NCI-H1930 (cell line): ENCODE results near the gene MLC1.
"Not testable (repeated sequence)": the region's sequence is repeated elsewhere in the genome, so short reads cannot be mapped to it uniquely, and the experiment has no call there.

ENCODE experiments used
- DNase-seq, 2 experiments: peaks; one replicate each; lab custom pipeline; 2025; lab: John Stamatoyannopoulos, UW

The MLC1 gene

GRCh38 chr22:50102946-50103345 is 17.7 kb upstream of the MLC1 start:
- DNase-seq, result no peak

- no peak for DNase-seq
Observed at GRCh38 chr22:50101870-50102565, 16.8 kb upstream of the MLC1 start.

DNA sequence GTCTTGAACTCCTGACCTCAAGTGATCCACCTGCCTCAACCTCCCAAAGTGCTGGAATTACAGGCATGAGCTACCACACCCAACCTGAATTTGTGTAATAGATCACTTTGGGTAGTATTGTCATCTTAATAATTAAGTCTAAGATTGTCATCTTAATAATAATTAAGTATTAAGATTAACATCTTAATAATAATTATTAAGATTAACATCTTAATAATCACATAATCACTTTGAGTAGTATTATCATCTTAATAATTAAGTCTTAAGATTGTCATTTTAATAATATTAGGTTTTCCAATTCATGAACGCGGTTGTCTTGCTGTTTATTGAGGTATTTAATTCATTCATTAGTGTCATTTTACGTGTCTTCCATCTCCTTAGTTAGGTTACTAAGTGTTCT is 12.8 kb upstream of the MLC1 start:
- DNase-seq, result no peak

DNA sequence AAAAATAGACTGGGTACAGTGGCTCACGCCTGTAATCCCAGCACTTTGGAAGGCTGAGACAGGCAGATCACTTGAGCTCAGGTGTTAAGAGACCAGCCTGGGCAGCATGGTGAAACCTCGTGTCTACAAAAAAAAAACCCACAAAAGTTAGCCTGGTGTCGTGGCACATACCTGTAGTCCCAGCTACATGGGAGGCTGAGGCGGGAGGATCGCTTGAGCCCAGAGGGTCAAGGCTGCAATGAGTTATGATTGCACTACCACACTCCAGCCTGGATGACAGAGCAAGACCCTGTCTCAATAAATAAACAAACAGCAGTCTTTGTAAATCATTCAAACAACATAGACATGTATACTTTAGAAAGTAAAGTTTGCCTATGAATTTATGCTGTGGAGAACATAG is 7.1 kb upstream of the MLC1 start:
- no peak for DNase-seq

- DNase-seq, result no peak
Observed at GRCh38 chr22:50091092-50091768, 6.0 kb upstream of the MLC1 start.

- DNase-seq, result no peak
Observed at GRCh38 chr22:50090412-50090714, 5.1 kb upstream of the MLC1 start.

- no peak for DNase-seq
Observed at GRCh38 chr22:50089682-50090411, 4.6 kb upstream of the MLC1 start, which contains the start of gene MOV10L1. Gene MOV10L1 (plus strand): TSS chr22:50090006. CDS start chr22:50090089, 83 bp downstream.

- no peak for DNase-seq
Observed at GRCh38 chr22:50089231-50089630, 4.0 kb upstream of the MLC1 start.

- no peak for DNase-seq
Observed at GRCh38 chr22:50088096-50088495, 2.9 kb upstream of the MLC1 start.

GRCh38 chr22:50087646-50088045 is 2.4 kb upstream of the MLC1 start:
- DNase-seq, result no peak

GRCh38 chr22:50086975-50087374 is 1.7 kb upstream of the MLC1 start:
- DNase-seq, result not testable (repeated sequence)

- no peak for DNase-seq
Observed at GRCh38 chr22:50086526-50086925, 1.3 kb upstream of the MLC1 start.

- no peak for DNase-seq
Observed at GRCh38 chr22:50084614-50085021, 608 bp downstream of the MLC1 start.

DNA sequence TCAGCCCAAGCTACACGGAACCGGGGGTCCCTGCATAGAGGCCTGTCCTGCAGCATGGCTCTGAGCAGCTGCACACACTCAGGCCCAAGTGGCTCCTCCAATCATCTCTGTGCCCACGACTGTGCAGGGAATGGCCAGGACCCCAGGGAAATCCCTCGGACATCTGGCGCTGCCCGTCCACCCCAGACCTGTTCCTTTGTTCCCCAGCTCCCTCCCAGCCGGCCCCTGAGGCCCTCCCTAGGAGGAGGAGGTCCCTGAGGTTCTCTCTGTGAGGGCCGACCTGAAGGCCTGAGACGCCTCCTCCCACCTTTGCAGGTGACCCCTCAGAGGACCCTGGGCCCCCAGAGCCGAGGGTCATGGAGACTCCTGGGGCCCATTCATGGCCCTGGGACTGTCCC is 1.1 kb downstream of the MLC1 start:
- DNase-seq, result no peak

DNA sequence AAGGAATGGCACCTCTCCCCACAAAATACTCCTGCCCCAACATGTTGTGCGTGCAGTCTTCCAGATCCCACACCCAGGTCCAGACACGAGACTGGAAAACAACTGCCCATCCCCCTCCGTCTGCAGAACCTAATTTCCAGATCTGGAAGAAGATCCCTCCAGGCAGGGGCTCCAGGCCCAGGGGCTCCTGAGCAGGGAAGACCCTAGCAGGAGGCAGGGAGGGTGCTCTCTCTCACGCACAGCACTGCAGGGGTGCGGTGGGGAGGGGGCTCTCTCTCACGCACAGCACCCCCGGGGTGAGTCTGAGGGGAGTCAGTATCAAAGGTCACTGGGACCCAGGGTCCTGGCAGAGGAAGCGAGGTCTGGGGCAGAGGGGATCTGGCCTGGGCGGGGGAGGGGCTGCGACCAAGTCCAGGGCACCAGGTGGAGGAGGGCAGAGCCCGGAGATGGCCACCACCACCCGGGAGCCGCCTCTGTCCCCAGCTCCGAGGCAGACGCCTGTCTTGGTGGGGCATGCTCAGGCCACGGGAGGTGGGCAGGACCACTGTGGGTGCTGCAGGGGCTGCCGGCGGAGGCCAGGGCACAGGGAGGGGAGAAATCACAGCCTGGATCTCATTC is 1.7 kb downstream of the MLC1 start:
- no peak for DNase-seq

DNA sequence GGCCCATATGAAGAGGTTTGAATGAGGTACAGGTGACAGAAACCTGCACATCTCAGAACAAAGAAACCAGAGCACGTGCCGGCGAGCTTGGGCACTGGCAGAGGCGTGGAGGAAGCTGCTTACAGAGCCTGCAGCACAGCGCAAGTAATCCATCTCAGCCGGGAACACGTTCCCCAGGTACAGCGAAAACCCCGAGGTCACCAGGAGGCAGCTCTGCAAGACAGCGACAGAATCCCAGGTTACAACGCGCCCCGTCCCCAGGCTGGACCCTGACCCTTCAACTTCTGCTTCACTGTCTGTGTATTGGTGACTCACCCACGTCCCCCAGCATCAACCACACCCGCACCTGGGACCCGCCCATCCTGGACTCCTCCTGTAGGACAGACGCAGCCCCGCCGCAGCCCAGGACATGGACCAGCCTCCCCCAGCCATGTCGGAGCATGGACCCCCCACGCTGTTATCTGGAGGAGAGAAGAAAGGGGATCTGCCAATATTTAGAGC is 2.2 kb downstream of the MLC1 start:
- no peak for DNase-seq

DNA sequence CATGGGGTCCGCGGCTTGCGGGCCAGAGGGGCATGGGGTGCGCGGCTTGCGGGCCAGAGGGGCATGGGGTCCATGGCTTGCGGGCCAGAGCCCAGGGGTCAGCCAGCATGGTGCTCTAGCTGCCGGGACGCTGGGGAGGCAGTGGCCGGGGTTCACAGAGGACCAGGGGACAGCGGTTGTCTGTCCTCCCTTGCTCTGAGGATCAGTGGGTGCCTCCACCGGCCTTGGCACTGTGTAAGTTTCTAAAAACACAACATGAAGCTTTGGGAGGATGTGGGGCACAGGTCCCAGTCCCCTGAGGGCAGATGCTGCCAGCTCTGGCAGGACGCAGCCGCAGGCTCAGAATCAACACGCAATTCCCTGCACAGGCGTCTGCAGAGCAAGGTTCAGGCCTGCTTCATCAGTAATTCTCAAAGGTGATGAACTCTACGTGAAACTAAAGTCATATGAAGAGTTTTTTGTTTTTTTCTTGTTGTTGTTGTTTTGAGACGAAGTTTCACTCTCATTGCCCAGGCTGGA is 3.0 kb downstream of the MLC1 start:
- no peak for DNase-seq

DNA sequence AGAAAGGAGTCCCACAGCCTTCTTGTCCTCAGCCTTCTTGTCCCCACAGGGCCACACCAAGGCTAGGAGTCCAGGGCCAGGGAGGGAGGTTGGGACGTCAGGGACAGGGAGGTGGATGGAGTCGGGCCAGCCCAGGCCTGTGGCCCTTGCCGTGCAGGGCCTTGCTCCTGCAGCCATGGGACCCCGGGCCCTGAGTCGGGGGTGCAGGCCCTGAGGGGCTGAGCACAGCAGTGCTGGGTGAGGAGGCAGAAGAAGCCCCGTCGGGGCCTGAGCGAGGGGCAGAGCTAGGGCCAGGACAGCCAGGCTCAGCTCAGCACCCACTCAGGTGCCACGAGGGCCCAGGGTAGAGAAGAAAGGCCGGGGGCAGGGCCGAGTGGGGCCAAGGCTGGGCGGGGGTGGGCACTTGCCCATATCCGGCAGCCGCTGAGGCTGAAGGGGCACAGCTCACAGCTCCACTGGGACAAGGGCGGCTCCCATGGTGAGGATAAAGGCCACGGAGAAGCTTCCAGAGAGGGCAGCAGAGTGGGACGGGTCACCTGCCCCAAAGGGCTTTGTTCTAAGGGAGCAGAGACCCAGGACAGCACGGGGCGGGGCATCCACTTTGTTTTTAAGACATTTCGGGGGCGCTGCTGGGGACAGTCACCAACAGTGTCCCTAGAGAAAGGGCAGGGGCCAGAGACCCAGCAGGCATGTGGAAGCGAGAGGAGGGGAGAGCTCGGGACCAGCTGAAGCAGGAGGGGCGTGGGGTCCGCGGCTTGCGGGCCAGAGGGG is 3.6 kb downstream of the MLC1 start:
- no peak for DNase-seq

- no peak for DNase-seq
Observed at GRCh38 chr22:50080077-50080465, 5.2 kb downstream of the MLC1 start.

DNA sequence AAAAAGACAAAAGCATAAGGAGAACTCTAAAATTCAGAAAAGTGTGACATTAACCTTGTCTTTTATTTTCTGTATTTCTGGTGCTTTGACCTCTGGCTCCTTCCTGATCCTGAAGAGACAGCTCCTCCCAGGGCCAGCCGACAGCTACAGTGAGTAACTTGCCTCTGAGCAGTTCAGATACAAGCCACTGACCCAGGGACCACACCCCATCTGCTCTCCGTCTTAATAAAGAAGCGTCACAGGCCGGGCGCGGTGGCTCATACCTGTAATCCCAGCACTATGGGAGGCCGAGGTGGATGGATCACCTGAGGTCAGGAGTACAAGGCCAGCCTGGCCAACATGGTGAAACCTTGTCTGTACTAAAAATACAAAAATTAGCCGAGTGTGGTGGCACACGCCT is 6.5 kb downstream of the MLC1 start:
- no peak for DNase-seq

DNA sequence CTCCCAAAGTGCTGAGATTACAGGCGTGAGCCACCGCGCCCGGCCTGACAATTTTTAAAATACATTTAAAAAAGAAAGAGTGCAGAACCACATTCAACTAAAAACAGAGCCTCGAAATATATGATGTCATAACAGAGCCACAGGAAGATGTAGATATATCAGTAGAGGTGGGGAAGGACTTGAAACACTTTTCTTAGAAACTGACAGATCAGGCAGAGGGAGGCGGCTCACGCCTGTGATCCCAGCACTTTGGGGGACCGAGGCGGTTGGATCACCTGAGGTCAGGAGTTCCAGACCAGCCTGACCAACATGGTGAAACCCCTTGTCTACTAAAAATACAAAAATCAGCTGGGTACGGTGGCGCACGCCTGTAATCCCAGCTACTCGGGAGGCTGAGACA is 7.0 kb downstream of the MLC1 start:
- no peak for DNase-seq
